Measurements from ENCODE around the gene FOXF2.

The FOXF2 gene

GRCh38 chr6:1415416-1416063, 26.2 kb downstream of the FOXF2 start:
- no peak for DNase-seq (ENCODE audit: low read depth)
- TF ChIP-seq, protein P1, sequence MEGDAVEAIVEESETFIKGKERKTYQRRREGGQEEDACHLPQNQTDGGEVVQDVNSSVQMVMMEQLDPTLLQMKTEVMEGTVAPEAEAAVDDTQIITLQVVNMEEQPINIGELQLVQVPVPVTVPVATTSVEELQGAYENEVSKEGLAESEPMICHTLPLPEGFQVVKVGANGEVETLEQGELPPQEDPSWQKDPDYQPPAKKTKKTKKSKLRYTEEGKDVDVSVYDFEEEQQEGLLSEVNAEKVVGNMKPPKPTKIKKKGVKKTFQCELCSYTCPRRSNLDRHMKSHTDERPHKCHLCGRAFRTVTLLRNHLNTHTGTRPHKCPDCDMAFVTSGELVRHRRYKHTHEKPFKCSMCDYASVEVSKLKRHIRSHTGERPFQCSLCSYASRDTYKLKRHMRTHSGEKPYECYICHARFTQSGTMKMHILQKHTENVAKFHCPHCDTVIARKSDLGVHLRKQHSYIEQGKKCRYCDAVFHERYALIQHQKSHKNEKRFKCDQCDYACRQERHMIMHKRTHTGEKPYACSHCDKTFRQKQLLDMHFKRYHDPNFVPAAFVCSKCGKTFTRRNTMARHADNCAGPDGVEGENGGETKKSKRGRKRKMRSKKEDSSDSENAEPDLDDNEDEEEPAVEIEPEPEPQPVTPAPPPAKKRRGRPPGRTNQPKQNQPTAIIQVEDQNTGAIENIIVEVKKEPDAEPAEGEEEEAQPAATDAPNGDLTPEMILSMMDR (conservative IDR thresholded peaks at IDR 0.05; ENCODE audit: low read depth, low read length): no peak
- no peak overlapping the region for H3K4me3 ChIP-seq (ENCODE audit: low read depth, low read length)

DNA sequence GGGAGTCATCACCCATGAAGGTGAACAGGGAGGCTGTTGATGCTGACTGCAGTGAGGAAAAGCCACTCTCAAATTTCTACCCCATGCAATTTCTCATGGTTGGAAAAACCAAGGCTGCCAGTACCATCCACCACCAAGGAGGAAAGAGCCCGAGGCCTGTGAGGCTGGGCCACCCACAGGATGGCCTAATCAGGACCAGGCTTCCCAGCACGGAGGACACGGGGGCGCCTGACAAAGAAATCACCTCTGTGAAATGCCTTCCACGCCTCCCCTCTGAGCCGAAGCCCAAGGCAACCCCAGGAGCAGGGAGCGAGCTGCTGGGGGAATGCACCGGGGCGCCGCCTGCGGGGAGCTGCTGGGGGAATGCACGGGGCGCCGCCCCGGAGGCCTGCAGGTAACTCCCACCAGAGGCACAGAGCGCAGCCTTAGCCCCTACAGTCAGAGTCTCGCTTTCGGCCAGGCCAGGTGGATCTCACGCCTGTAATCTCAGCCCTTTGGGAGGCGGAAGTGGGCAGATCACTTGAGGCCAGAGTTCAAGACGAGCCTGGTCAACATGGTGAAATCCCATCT, 26.9 kb downstream of the FOXF2 start:
- no peak for DNase-seq (ENCODE audit: low read depth)
- no peak overlapping the region for H3K4me3 ChIP-seq (ENCODE audit: low read depth, low read length)
- TF ChIP-seq, protein P1 (conservative IDR thresholded peaks at IDR 0.05; ENCODE audit: low read depth, low read length): no peak

DNA sequence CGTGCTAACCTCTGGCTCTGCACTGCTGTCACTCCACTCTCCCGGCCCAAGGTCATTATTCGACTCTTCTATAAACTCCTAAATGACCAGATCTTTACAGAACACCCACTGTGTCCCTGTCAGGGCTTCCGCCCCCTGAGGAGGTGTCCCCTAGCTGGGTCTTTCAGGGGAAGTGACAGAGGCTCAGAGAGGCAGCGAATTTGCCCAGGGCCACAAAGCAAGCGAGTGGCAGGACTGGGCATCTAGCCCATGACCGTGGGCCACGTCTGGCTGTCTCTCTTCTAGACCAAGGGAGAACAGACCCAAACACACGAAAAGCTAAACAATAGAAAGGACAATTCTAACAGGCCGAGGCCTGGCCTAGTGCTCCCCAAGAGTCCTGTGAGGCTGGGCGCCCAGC, 27.4 kb downstream of the FOXF2 start:
- no peak overlapping the region for H3K4me3 ChIP-seq (ENCODE audit: low read depth, low read length)
- TF ChIP-seq, protein P1 (conservative IDR thresholded peaks at IDR 0.05; ENCODE audit: low read depth, low read length): no peak
- no peak for DNase-seq (ENCODE audit: low read depth)

- DNase-seq (ENCODE audit: low read depth): no peak
Measured at GRCh38 chr6:1417718-1418117, 28.3 kb downstream of the FOXF2 start.

GRCh38 chr6:1418471-1419191, 29.3 kb downstream of the FOXF2 start:
- H3K4me3 ChIP-seq (ENCODE audit: low read depth, low read length): no peak overlapping the region
- peak; percentile 37 for DNase-seq (ENCODE audit: low read depth)
- TF ChIP-seq, protein P1 (conservative IDR thresholded peaks at IDR 0.05; ENCODE audit: low read depth, low read length): no peak

More at GRCh38 chr6:1417718-1418117, 28.3 kb downstream of the FOXF2 start:
- H3K4me3 ChIP-seq (ENCODE audit: low read depth, low read length): no peak overlapping the region
- TF ChIP-seq, protein P1 (conservative IDR thresholded peaks at IDR 0.05; ENCODE audit: low read depth, low read length): no peak

GRCh38 chr6:1420382-1420781, 31.0 kb downstream of the FOXF2 start:
- no peak overlapping the region for H3K4me3 ChIP-seq (ENCODE audit: low read depth, low read length)
- TF ChIP-seq, protein P1 (conservative IDR thresholded peaks at IDR 0.05; ENCODE audit: low read depth, low read length): no peak
- no peak for DNase-seq (ENCODE audit: low read depth)

Measured in choroid plexus epithelial cell (primary cell).